ENCODE measurements around the gene C10orf105. TPM values are rescaled to one million over a fixed set of nuclear protein-coding genes. Genes with fewer than 3 reads are reported as not detected.

Gene C10orf105
- total and polyA plus RNA-seq, 2 of the 8 experiments (the other 6 are each of a cell fraction or from before 2014, with no cell fraction given), result 0.71 to 0.73 TPM

DNA sequence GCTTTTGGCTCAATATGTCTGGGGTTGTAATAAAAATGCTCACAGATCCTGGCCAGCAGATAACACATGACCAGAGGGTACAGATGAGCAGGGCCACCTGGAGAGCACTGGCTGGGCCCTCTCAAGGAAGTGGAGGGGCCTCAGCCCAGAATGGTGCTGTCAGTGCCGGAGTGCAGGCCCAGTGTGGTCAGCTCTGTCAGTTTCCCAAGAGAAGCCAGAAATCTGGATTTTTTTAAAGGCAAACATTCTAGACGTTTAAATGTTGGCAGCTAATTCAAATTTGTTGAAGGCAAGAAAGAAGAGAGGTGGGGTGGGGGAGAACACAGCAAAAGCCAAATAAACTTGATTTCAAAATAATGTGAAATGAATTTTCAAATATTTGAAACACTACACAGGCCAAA, 2.0 kb downstream of the C10orf105 start:
- H3K9me3 ChIP-seq (ENCODE audit: insufficient read depth in 2 of 2, low read depth in 1 of 2, low read length in 1 of 2), result no peaks in the 10 kb centered on the region
- H3K23me2 ChIP-seq (ENCODE audit: low read depth, low read length), result peaks cover 2% of the 10 kb centered on the region; the same call in 1 of the 2 replicates
- peaks cover 0 to 6% (median 0%) of the 10 kb centered on the region in 4 experiments; a peak in 2 of 7 replicates for H3K27me3 ChIP-seq (replicated peaks in 1 of 4; ENCODE audit: control insufficient read depth in 3 of 4, extremely low read depth in 1 of 4, insufficient read depth in 3 of 4, low read length in 3 of 4)
- no peaks in the 10 kb centered on the region for H3K79me2 ChIP-seq (ENCODE audit: control insufficient read depth in 1 of 2, insufficient read depth in 2 of 2, low read length in 2 of 2)
- no peak overlapping the region for H2BK5ac ChIP-seq (ENCODE audit: low read depth, low read length)
- H2BK15ac ChIP-seq (ENCODE audit: low read length), result no peak overlapping the region
- H3K14ac ChIP-seq (ENCODE audit: insufficient read length), result no peak overlapping the region
- H3K4me3 ChIP-seq (ENCODE audit: extremely low read depth in 1 of 4, insufficient read depth in 2 of 4, low read depth in 3 of 4, low read length in 4 of 4), result no peak overlapping the region
- no peaks in the 10 kb centered on the region for H3K79me1 ChIP-seq (ENCODE audit: low read depth, low read length)
- POLR2A ChIA-PET (ENCODE audit: partially characterized antibody), result no interaction called here
- H3K4me2 ChIP-seq (ENCODE audit: insufficient read depth in 1 of 2, low read depth in 2 of 2, low read length in 2 of 2), result no peak overlapping the region
- no peak overlapping the region for H2AFZ ChIP-seq (ENCODE audit: low read length)
- FAIRE-seq, result no peak
- no peak overlapping the region for H3K9ac ChIP-seq (replicated peaks in 1 of 4; ENCODE audit: extremely low read depth in 1 of 4, low read depth in 3 of 4, low read length in 3 of 4)
- no peaks in the 10 kb centered on the region for H3K36me3 ChIP-seq (ENCODE audit: control insufficient read depth in 2 of 4, insufficient read depth in 4 of 4, low read length in 3 of 4)
- no peak overlapping the region for H4K5ac ChIP-seq (ENCODE audit: insufficient read length, low read depth, low read length)
- no peak overlapping the region for H2BK12ac ChIP-seq (ENCODE audit: low read depth, low read length)
- no peak overlapping the region for H3K23ac ChIP-seq (ENCODE audit: insufficient read length)
- H3K27ac ChIP-seq (ENCODE audit: low read depth, low read length), result no peak overlapping the region
- no peak overlapping the region for H2BK120ac ChIP-seq (replicated peaks; ENCODE audit: low read depth, low read length)
- DNase-seq (ENCODE audit: low read depth in 1 of 2, low spot score in 2 of 2), result no peak
- H3K56ac ChIP-seq (replicated peaks; ENCODE audit: insufficient read length, low read depth, low read length), result no peak overlapping the region
- peaks cover 0 to 14% (median 8%) of the 10 kb centered on the region in 4 experiments; a peak in 6 of 7 replicates for H3K4me1 ChIP-seq (replicated peaks in 1 of 4; ENCODE audit: control insufficient read depth in 3 of 4, insufficient read depth in 4 of 4, low read length in 3 of 4)
- no peak overlapping the region for H4K8ac ChIP-seq (ENCODE audit: extremely low read depth, insufficient read depth, low read length)
- no peak overlapping the region for H2BK20ac ChIP-seq (ENCODE audit: low read length)
- H3K4ac ChIP-seq (replicated peaks; ENCODE audit: insufficient read length, low read depth, low read length), result no peak overlapping the region
- WGBS, 2 experiments (ENCODE audit: extremely low coverage in 1 of 2, insufficient coverage in 1 of 2, insufficient read length in 1 of 2, insufficient replicate concordance in 2 of 2, low coverage in 1 of 2, low lambda C conversion rate in 2 of 2, missing lambda C conversion rate in 1 of 2), result 89% methylated on average over 2 of the region's 2 CpGs; no CpG with 5 or more reads in 1 of the 2 experiments
- H2AK5ac ChIP-seq (ENCODE audit: low read depth, low read length), result no peak overlapping the region
- no peak overlapping the region for H4K91ac ChIP-seq (replicated peaks; ENCODE audit: insufficient read length, low read length)
- CTCF ChIA-PET (ENCODE audit: partially characterized antibody), result interaction anchor here (0.6 to 7.2 kb wide), 20 partner anchors 8 to 453 kb away, joined by 3 to 65 read pairs (median 4); partner anchors contain the start of gene VSIR
- H3K18ac ChIP-seq (ENCODE audit: extremely low read depth, low read length), result no peak overlapping the region
- no peaks in the 10 kb centered on the region for H4K20me1 ChIP-seq (replicated peaks in 1 of 2; ENCODE audit: control insufficient read depth in 1 of 2, insufficient read depth in 2 of 2, low read length in 2 of 2)
- TF ChIP-seq SP1 (IDR thresholded peaks at IDR 0.05; ENCODE audit: low read depth, low read length), result no peak
- no peak for TF ChIP-seq POU5F1 (IDR thresholded peaks at IDR 0.05; ENCODE audit: low read depth, low read length)
- no peak for TF ChIP-seq FOSL1 (IDR thresholded peaks at IDR 0.05; ENCODE audit: insufficient read depth, low read depth, low read length)
- TF ChIP-seq RNF2 (IDR thresholded peaks at IDR 0.05; ENCODE audit: borderline replicate concordance, low read depth, low read length, missing control alignments, poor library complexity, severe bottlenecking), result no peak
- TF ChIP-seq KDM1A (IDR thresholded peaks at IDR 0.05; ENCODE audit: borderline replicate concordance, low read length), result no peak
- no peak for TF ChIP-seq EGR1 (IDR thresholded peaks at IDR 0.05; ENCODE audit: borderline replicate concordance, low read depth, low read length)
- TF ChIP-seq ZNF274 (IDR thresholded peaks at IDR 0.05; ENCODE audit: borderline replicate concordance, extremely low read depth, low read length), result no peak
- TF ChIP-seq JUN (IDR thresholded peaks at IDR 0.05; ENCODE audit: low read depth, low read length), result no peak
- no peak for TF ChIP-seq JUND (IDR thresholded peaks at IDR 0.05; ENCODE audit: low read length)
- TF ChIP-seq, protein P1, sequence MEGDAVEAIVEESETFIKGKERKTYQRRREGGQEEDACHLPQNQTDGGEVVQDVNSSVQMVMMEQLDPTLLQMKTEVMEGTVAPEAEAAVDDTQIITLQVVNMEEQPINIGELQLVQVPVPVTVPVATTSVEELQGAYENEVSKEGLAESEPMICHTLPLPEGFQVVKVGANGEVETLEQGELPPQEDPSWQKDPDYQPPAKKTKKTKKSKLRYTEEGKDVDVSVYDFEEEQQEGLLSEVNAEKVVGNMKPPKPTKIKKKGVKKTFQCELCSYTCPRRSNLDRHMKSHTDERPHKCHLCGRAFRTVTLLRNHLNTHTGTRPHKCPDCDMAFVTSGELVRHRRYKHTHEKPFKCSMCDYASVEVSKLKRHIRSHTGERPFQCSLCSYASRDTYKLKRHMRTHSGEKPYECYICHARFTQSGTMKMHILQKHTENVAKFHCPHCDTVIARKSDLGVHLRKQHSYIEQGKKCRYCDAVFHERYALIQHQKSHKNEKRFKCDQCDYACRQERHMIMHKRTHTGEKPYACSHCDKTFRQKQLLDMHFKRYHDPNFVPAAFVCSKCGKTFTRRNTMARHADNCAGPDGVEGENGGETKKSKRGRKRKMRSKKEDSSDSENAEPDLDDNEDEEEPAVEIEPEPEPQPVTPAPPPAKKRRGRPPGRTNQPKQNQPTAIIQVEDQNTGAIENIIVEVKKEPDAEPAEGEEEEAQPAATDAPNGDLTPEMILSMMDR (IDR thresholded peaks at IDR 0.05; ENCODE audit: control extremely low read depth in 1 of 3, insufficient read depth in 1 of 3, low read depth in 1 of 3, low read length in 3 of 3), result no peak
- no peak for TF ChIP-seq KDM4A (IDR thresholded peaks at IDR 0.05; ENCODE audit: low read depth, low read length, severe bottlenecking)
